Activated CD8-positive, alpha-beta T cell treated with anti-CD3 and anti-CD28 coated beads for 36 hours (primary cell): ENCODE results near the gene SMIM7. TPM values are rescaled to one million over a fixed set of nuclear protein-coding genes. Genes with fewer than 3 reads are reported as not detected.

Experiments
- ATAC-seq: fragments of 200-7000 bp; cut with Tn5 transposase; one replicate; pipeline ENCODE4 v1.10.0; 2021; ENCODE audit warnings: mild to moderate bottlenecking, moderate library complexity
- CTCF ChIA-PET: fragments of 350-600 bp; sonication (Branson Sonifier 250); formaldehyde crosslinking; loops from one replicate; lab custom pipeline; 2021; ENCODE audit warnings: antibody characterized with exemption; lab: Charles Lee
- POLR2A ChIA-PET: fragments of 350-600 bp; sonication (Branson Sonifier 250); formaldehyde crosslinking; loops from one replicate; lab custom pipeline; 2021; ENCODE audit warnings: antibody characterized with exemption; lab: Charles Lee
- DNase-seq: peaks from one replicate; pipeline ENCODE4 v3.0.0-alpha.2; 2020
- H3K27ac Mint-ChIP-seq: one replicate; pipeline ENCODE4 v1.8.0; 2021; ENCODE audit warnings: mild to moderate bottlenecking, mixed read lengths
- H3K27me3 Mint-ChIP-seq: one replicate; pipeline ENCODE4 v1.8.0; 2021; ENCODE audit warnings: mixed read lengths
- H3K36me3 Mint-ChIP-seq: one replicate; pipeline ENCODE4 v1.8.0; 2021; ENCODE audit warnings: low read depth, mixed read lengths
- H3K4me1 Mint-ChIP-seq: one replicate; pipeline ENCODE4 v1.8.0; 2021; ENCODE audit warnings: low read depth, mixed read lengths
- H3K4me3 Mint-ChIP-seq: one replicate; pipeline ENCODE4 v1.8.0; 2021; ENCODE audit warnings: mild to moderate bottlenecking, moderate library complexity, mixed read lengths
- H3K9me3 Mint-ChIP-seq: one replicate; pipeline ENCODE4 v1.8.0; 2021; ENCODE audit warnings: mixed read lengths
- CTCF ChIP-seq: fragments of 200-600 bp; IDR thresholded peaks from one replicate; pipeline ENCODE4 v1.8.0; 2022; ENCODE audit warnings: antibody characterized with exemption, mild to moderate bottlenecking
- intact Hi-C: fragments of 100-400 bp; cut with micrococcal nuclease; formaldehyde crosslinking; loops from one replicate; pipeline ENCODE4 v1.10.0; 2022
- total RNA-seq, 2 experiments: library from RNA; stranded (reverse); gene quantifications; one replicate each; pipeline ENCODE4 v1.2.3, GENCODE V29; 2021

The SMIM7 gene
- total RNA-seq, 2 experiments from 2014 or later = 48.0 to 55.0 TPM

- Mint-ChIP-seq H3K4me3 (peak overlapping the region; percentile 6), H3K27ac (no peak overlapping the region), H3K9me3 (no peaks in the 10 kb centered on the region), H3K4me1 (peaks cover 59% of the 10 kb centered on the region), H3K27me3 (no peaks in the 10 kb centered on the region), H3K36me3 (peaks cover 37% of the 10 kb centered on the region)
- DNase-seq = no peak
- ATAC-seq = no peak
- intact Hi-C loops = no loop called here
- POLR2A ChIA-PET = interaction anchor here (1.0 to 6.6 kb wide), 6 partner anchors 9 to 84 kb away, joined by 3 to 93 read pairs (median 31); partner anchors contain the start of genes CHERP, SMIM7 and TMEM38A
- CTCF ChIA-PET = interaction anchor here (0.8 to 1.2 kb wide), 2 partner anchors 41 to 51 kb away, joined by 3 read pairs; no protein-coding TSS in a partner anchor
- no peak for TF ChIP-seq CTCF
Observed at GRCh38 chr19:16625163-16625958, 34.6 kb downstream of the SMIM7 start.

GRCh38 chr19:16624236-16624635 is 35.7 kb downstream of the SMIM7 start:
- peaks cover 35% of the 10 kb centered on the region for H3K36me3 Mint-ChIP-seq
- CTCF ChIA-PET = interaction anchor here (0.8 to 1.2 kb wide), 2 partner anchors 40 to 50 kb away, joined by 3 read pairs; no protein-coding TSS in a partner anchor
- peaks cover 65% of the 10 kb centered on the region for H3K4me1 Mint-ChIP-seq
- H3K4me3 Mint-ChIP-seq = no peak overlapping the region
- ATAC-seq = no peak
- no peak overlapping the region for H3K27ac Mint-ChIP-seq
- H3K9me3 Mint-ChIP-seq = no peaks in the 10 kb centered on the region
- intact Hi-C loops = no loop called here
- POLR2A ChIA-PET = interaction anchor here (1.3 to 6.6 kb wide), 3 partner anchors 8 to 37 kb away, joined by 5 to 93 read pairs (median 40); no protein-coding TSS in a partner anchor
- H3K27me3 Mint-ChIP-seq = no peaks in the 10 kb centered on the region
- no peak for TF ChIP-seq CTCF
- no peak for DNase-seq

GRCh38 chr19:16623576-16623975 is 36.4 kb downstream of the SMIM7 start:
- DNase-seq = no peak
- no peak overlapping the region for H3K27ac Mint-ChIP-seq
- H3K36me3 Mint-ChIP-seq = peaks cover 35% of the 10 kb centered on the region
- ChIA-PET CTCF (no interaction called here), POLR2A (no interaction called here)
- no peaks in the 10 kb centered on the region for H3K9me3 Mint-ChIP-seq
- no peak for TF ChIP-seq CTCF
- no peaks in the 10 kb centered on the region for H3K27me3 Mint-ChIP-seq
- ATAC-seq = no peak
- intact Hi-C loops = no loop called here
- peaks cover 63% of the 10 kb centered on the region for H3K4me1 Mint-ChIP-seq
- H3K4me3 Mint-ChIP-seq = no peak overlapping the region

DNA sequence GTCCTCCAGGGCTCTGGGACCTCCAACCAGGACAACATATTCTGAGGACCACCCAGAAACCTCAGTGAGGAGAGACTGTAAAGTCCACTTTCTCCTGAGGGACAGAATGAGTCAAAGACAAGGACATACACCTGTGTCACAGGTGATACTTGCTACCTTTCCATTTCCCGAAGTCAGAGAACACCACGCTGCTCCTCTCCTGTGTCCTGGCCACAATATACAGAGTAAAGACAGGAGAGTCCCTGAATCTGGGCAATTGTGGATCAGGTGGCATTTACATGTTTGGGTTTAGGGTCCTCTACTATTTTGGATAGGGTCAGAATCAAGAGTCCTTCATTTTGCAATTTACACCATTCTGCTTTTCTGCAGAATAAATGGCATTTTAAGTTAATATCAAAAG is 36.9 kb downstream of the SMIM7 start:
- H3K4me3 Mint-ChIP-seq = no peak overlapping the region

More for the DNA sequence above, 36.9 kb downstream of the SMIM7 start:
- Mint-ChIP-seq H3K36me3 (peaks cover 34% of the 10 kb centered on the region), H3K27me3 (no peaks in the 10 kb centered on the region), H3K4me1 (peaks cover 63% of the 10 kb centered on the region), H3K9me3 (no peaks in the 10 kb centered on the region), H3K27ac (no peak overlapping the region)
- CTCF ChIA-PET = no interaction called here
- DNase-seq = no peak
- POLR2A ChIA-PET = interaction anchor here (1.5 kb wide), 1 partner anchor 23 kb away, joined by 4 read pairs; no protein-coding TSS in a partner anchor
- no peak for ATAC-seq
- TF ChIP-seq CTCF = no peak
- intact Hi-C loops = no loop called here
